B cell (primary cell): ENCODE results near the gene SFR1. TPM values are rescaled to one million over a fixed set of nuclear protein-coding genes. Genes with fewer than 3 reads are reported as not detected.

Source experiments
- ATAC-seq: fragments of 200-7000 bp; cut with Tn5 transposase; one replicate; pipeline ENCODE4 v1.10.0; 2021; ENCODE audit warnings: low read depth, mild to moderate bottlenecking, moderate number of reproducible peaks, moderate library complexity
- CTCF ChIA-PET: fragments of 350-600 bp; sonication (Branson Sonifier 250); formaldehyde crosslinking; loops from one replicate; lab custom pipeline; 2021; ENCODE audit warnings: antibody characterized with exemption, inconsistent platforms; lab: Charles Lee
- POLR2A ChIA-PET: fragments of 350-600 bp; sonication (Branson Sonifier 250); formaldehyde crosslinking; loops from one replicate; lab custom pipeline; 2021; ENCODE audit warnings: antibody characterized with exemption; lab: Charles Lee
- DNase-seq: peaks from one replicate; pipeline ENCODE4 v3.0.0; 2013
- H2AFZ ChIP-seq: 2 replicates; pipeline ENCODE4 v1.6.1; 2012; ENCODE audit warnings: mild to moderate bottlenecking, low read depth, low read length; ENCODE audit not compliant: insufficient read depth, poor library complexity, severe bottlenecking
- H3K27ac ChIP-seq, 2 donors: 1 replicate in 1 of 2; 2 replicates in 1 of 2; pipeline ENCODE4 v1.5.1; 2012 to 2013; ENCODE audit warnings: low read length in 2 of 2, mild to moderate bottlenecking in 2 of 2, moderate library complexity in 1 of 2
- H3K27me3 ChIP-seq, 4 experiments: fragments of 200-600 bp in 1 of 4; sonication (generic) in 1 of 4; replicated peaks in 1 of 4; 1 replicate in 2 of 4; 2 replicates in 2 of 4; pipeline versions ENCODE4 v1.6.1 to v1.7.0; 2013 to 2016; ENCODE audit warnings: low read length in 3 of 4, mild to moderate bottlenecking in 2 of 4, mixed read lengths in 1 of 4, moderate library complexity in 1 of 4; ENCODE audit not compliant: insufficient read depth in 4 of 4, control insufficient read depth in 3 of 4; ENCODE audit errors: control extremely low read depth in 1 of 4
- H3K36me3 ChIP-seq, 2 experiments: replicated peaks in 1 of 2; 1 replicate in 1 of 2; 2 replicates in 1 of 2; pipeline versions ENCODE4 v1.6.1 to v1.7.1; 2013; ENCODE audit warnings: low read length in 1 of 2; ENCODE audit not compliant: insufficient read depth in 2 of 2, control insufficient read depth in 1 of 2; ENCODE audit errors: control extremely low read depth in 1 of 2, extremely low read depth in 1 of 2
- H3K4me1 ChIP-seq, 2 donors: fragments of 200-600 bp in 1 of 2; sonication (generic) in 1 of 2; 1 replicate in 1 of 2; 2 replicates in 1 of 2; pipeline versions ENCODE4 v1.5.1 to v1.6.1; 2013 to 2017; ENCODE audit warnings: low read length in 2 of 2; ENCODE audit not compliant: control insufficient read depth in 2 of 2, insufficient read depth in 2 of 2
- H3K4me2 ChIP-seq: replicated peaks from 2 replicates; pipeline ENCODE3; 2012; ENCODE audit warnings: mild to moderate bottlenecking, low read depth, low read length; ENCODE audit not compliant: poor library complexity, severe bottlenecking
- H3K4me3 ChIP-seq, 5 experiments: fragments of 200-600 bp in 1 of 5; sonication (generic) in 1 of 5; 1 replicate in 3 of 5; 2 replicates in 2 of 5; pipeline versions ENCODE4 v1.5.1 to v1.7.0; 2011 to 2016; ENCODE audit warnings: low read length in 4 of 5, mild to moderate bottlenecking in 4 of 5, low read depth in 2 of 5, control low read depth in 1 of 5, moderate library complexity in 1 of 5; ENCODE audit not compliant: insufficient read depth in 1 of 5; ENCODE audit errors: control extremely low read depth in 1 of 5, extremely low read depth in 1 of 5
- H3K79me2 ChIP-seq: fragments of 200-600 bp; sonication (generic); one replicate; pipeline ENCODE4 v1.6.0; 2016; ENCODE audit warnings: low read length; ENCODE audit not compliant: control insufficient read depth, insufficient read depth
- H3K9ac ChIP-seq: fragments of 200-600 bp; sonication (generic); 2 replicates; pipeline ENCODE4 v1.6.1; 2017; ENCODE audit warnings: mild to moderate bottlenecking, low read length, moderate library complexity
- H3K9me3 ChIP-seq, 3 donors: one replicate each; pipeline versions ENCODE4 v1.6.1 to v1.7.1; 2013; ENCODE audit warnings: low read length in 2 of 3; ENCODE audit not compliant: control insufficient read depth in 2 of 3, insufficient read depth in 1 of 3; ENCODE audit errors: control extremely low read depth in 1 of 3
- H4K20me1 ChIP-seq: 2 replicates; pipeline ENCODE4 v1.6.0; 2012; ENCODE audit warnings: mild to moderate bottlenecking, low read length; ENCODE audit not compliant: insufficient read depth, control insufficient read depth, poor library complexity, severe bottlenecking
- H3K27ac Mint-ChIP-seq: one replicate; pipeline ENCODE4 v1.8.0; 2021; ENCODE audit warnings: mixed read lengths
- H3K27me3 Mint-ChIP-seq: one replicate; pipeline ENCODE4 v1.8.0; 2021; ENCODE audit warnings: mixed read lengths
- H3K4me1 Mint-ChIP-seq: one replicate; pipeline ENCODE4 v1.8.0; 2021; ENCODE audit warnings: mixed read lengths
- H3K4me3 Mint-ChIP-seq: one replicate; pipeline ENCODE4 v1.8.0; 2021; ENCODE audit warnings: mixed read lengths
- H3K9me3 Mint-ChIP-seq: one replicate; pipeline ENCODE4 v1.8.0; 2022; ENCODE audit warnings: mixed read lengths; ENCODE audit not compliant: insufficient read depth
- EZH2 ChIP-seq: IDR thresholded peaks from 2 replicates; pipeline ENCODE4 v1.6.1; 2012; ENCODE audit warnings: borderline replicate concordance, low read depth, mild to moderate bottlenecking, moderate library complexity, low read length; ENCODE audit not compliant: insufficient read depth, poor library complexity, severe bottlenecking
- WGBS: methylation state at CpG from one replicate; pipeline ENCODE4 v1.1.5; 2013; ENCODE audit warnings: missing lambda C conversion rate; ENCODE audit not compliant: insufficient coverage; 5-methylcytosine and 5-hydroxymethylcytosine counted together
- intact Hi-C: fragments of 100-400 bp; cut with micrococcal nuclease; formaldehyde crosslinking; loops from one replicate; pipeline ENCODE4 v1.10.0; 2022
- polyA plus RNA-seq: library from polyadenylated mRNA; depleted of rRNA; stranded (reverse); fragments of >200 nt; gene quantifications from 2 replicates; pipeline ENCODE4 v1.2.3, GENCODE V29; 2012
- total RNA-seq, 2 donors: library from RNA; stranded (reverse); fragments of 120-200 nt in 1 of 2; gene quantifications; 1 replicate in 1 of 2; 2 replicates in 1 of 2; pipeline versions ENCODE4 v1.2.3 to v1.2.4, GENCODE V29; 2013 to 2022
- TF ChIP-seq, protein P1 (sequence below): fragments of 200-600 bp; IDR thresholded peaks from one replicate; pipeline ENCODE4 v1.8.0; 2022; ENCODE audit warnings: antibody characterized with exemption, mild to moderate bottlenecking

Gene SFR1
- total and polyA plus RNA-seq, 2 donors (not counting 1 experiment from before 2014, with no cell fraction given): 6.2 to 15.3 TPM

DNA sequence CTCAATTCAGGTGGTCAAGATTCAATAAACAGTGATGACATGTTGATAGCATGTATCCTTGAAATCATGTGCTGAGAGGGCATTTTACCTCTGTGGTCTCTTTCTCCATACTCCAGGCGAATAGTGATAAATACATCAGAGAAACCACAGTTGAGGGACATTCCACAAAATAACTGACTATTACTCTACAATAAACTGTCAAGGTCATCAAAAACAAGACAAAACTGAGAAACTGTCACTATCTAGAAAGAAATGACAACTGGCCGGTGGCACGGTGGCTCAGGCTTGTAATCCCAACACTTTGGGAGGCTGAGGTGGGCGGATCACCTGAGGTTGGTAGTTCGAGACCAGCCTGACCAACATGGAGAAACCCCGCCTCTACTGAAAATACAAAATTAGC, 16.2 kb downstream of the SFR1 start:
- no peak overlapping the region for H2AFZ ChIP-seq
- DNase-seq: no peak
- no peaks in the 10 kb centered on the region for H3K9me3 Mint-ChIP-seq
- ChIA-PET CTCF (interaction anchor here (0.8 kb wide), 1 partner anchor 17 kb away, joined by 4 read pairs; no protein-coding TSS in a partner anchor), POLR2A (no interaction called here)
- H3K4me3 Mint-ChIP-seq: no peak overlapping the region
- no peaks in the 10 kb centered on the region for H4K20me1 ChIP-seq
- H3K9ac ChIP-seq: no peak overlapping the region
- no peaks in the 10 kb centered on the region for H3K79me2 ChIP-seq
- peaks cover 0 to 7% (median 2%) of the 10 kb centered on the region in 4 experiments for H3K27me3 ChIP-seq
- peaks cover 23% of the 10 kb centered on the region for H3K27me3 Mint-ChIP-seq
- H3K27ac Mint-ChIP-seq: no peak overlapping the region
- H3K4me3 ChIP-seq: no peak overlapping the region
- H3K4me1 ChIP-seq: no peaks in the 10 kb centered on the region
- 94% methylated on average over 6 of the region's 6 CpGs for WGBS
- no peaks in the 10 kb centered on the region for H3K4me1 Mint-ChIP-seq
- no peak for TF ChIP-seq EZH2
- TF ChIP-seq, protein P1, sequence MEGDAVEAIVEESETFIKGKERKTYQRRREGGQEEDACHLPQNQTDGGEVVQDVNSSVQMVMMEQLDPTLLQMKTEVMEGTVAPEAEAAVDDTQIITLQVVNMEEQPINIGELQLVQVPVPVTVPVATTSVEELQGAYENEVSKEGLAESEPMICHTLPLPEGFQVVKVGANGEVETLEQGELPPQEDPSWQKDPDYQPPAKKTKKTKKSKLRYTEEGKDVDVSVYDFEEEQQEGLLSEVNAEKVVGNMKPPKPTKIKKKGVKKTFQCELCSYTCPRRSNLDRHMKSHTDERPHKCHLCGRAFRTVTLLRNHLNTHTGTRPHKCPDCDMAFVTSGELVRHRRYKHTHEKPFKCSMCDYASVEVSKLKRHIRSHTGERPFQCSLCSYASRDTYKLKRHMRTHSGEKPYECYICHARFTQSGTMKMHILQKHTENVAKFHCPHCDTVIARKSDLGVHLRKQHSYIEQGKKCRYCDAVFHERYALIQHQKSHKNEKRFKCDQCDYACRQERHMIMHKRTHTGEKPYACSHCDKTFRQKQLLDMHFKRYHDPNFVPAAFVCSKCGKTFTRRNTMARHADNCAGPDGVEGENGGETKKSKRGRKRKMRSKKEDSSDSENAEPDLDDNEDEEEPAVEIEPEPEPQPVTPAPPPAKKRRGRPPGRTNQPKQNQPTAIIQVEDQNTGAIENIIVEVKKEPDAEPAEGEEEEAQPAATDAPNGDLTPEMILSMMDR: no peak
- intact Hi-C loops: no loop called here
- H3K9me3 ChIP-seq: no peaks in the 10 kb centered on the region
- H3K36me3 ChIP-seq: no peaks in the 10 kb centered on the region
- no peak for ATAC-seq
- H3K27ac ChIP-seq: no peak overlapping the region
- H3K4me2 ChIP-seq: no peak overlapping the region

GRCh38 chr10:104139221-104139620, 17.2 kb downstream of the SFR1 start:
- no peak for ATAC-seq
- Mint-ChIP-seq H3K4me3 (no peak overlapping the region), H3K27me3 (peaks cover 22% of the 10 kb centered on the region), H3K4me1 (peaks cover 6% of the 10 kb centered on the region), H3K27ac (no peak overlapping the region), H3K9me3 (no peaks in the 10 kb centered on the region)
- intact Hi-C loops: no loop called here
- 38% methylated on average over 2 of the region's 5 CpGs for WGBS
- H3K4me3 ChIP-seq: no peak overlapping the region
- CTCF ChIA-PET: interaction anchor here (0.6 to 1.7 kb wide), 5 partner anchors 12 to 251 kb away, joined by 3 to 6 read pairs (median 3); no protein-coding TSS in a partner anchor
- no peaks in the 10 kb centered on the region for H3K79me2 ChIP-seq
- H4K20me1 ChIP-seq: no peaks in the 10 kb centered on the region
- DNase-seq: peak; percentile 36
- H3K27ac ChIP-seq: no peak overlapping the region
- H3K9ac ChIP-seq: no peak overlapping the region
- POLR2A ChIA-PET: no interaction called here
- no peaks in the 10 kb centered on the region for H3K9me3 ChIP-seq
- peaks cover 4 to 6% of the 10 kb centered on the region in 2 donors for H3K4me1 ChIP-seq
- H3K27me3 ChIP-seq: peaks cover 0 to 5% (median 2%) of the 10 kb centered on the region in 4 experiments
- no peak overlapping the region for H2AFZ ChIP-seq
- H3K36me3 ChIP-seq: no peaks in the 10 kb centered on the region
- TF ChIP-seq, protein P1: peak; percentile 53
- no peak for TF ChIP-seq EZH2
- H3K4me2 ChIP-seq: no peak overlapping the region
